ENCODE results near the gene ABL1.
"Not testable (repeated sequence)": the region's sequence is repeated elsewhere in the genome, so short reads cannot be mapped to it uniquely, and the experiment has no call there.

ABL1 gene

GRCh38 chr9:130789747-130790672 is 45.0 kb upstream of the ABL1 start:
- Histone ChIP-seq H3K27me3 (ENCODE audit: insufficient read depth, low read length, poor library complexity, severe bottlenecking) (no peaks in the 10 kb centered on the region), H2AFZ (ENCODE audit: low read length) (no peak overlapping the region), H3K9me2 (replicated peaks; ENCODE audit: low read depth, low read length) (no peaks in the 10 kb centered on the region), H3K36me3 (ENCODE audit: insufficient read depth, low read length) (no peaks in the 10 kb centered on the region), H3K4me3 (ENCODE audit: low read length, poor library complexity, severe bottlenecking) (no peak overlapping the region), H3F3A (ENCODE audit: low read depth) (no peaks in the 10 kb centered on the region), H3K79me2 (ENCODE audit: insufficient read depth, low read length) (no peaks in the 10 kb centered on the region), H3K4me2 (ENCODE audit: low read depth, low read length, poor library complexity, severe bottlenecking) (no peak overlapping the region), H3K4me1 (ENCODE audit: insufficient read depth, low read length, poor library complexity, severe bottlenecking) (no peaks in the 10 kb centered on the region), H3K9ac (ENCODE audit: low read depth, low read length, poor library complexity, severe bottlenecking) (no peak overlapping the region), H3K9me3 (ENCODE audit: insufficient read depth, low read depth, low read length) (no peaks in the 10 kb centered on the region), H4K20me1 (ENCODE audit: insufficient read depth, low read length, poor library complexity, severe bottlenecking) (no peaks in the 10 kb centered on the region)
- TF ChIP-seq EZH2phosphoT487 (IDR thresholded peaks at IDR 0.05; ENCODE audit: borderline replicate concordance): no peak
- TF ChIP-seq CTCF (conservative IDR thresholded peaks at IDR 0.05; ENCODE audit: low read length): no peak

GRCh38 chr9:130791303-130791894 is 43.7 kb upstream of the ABL1 start:
- no peaks in the 10 kb centered on the region for H3K27me3 ChIP-seq (ENCODE audit: insufficient read depth, low read length, poor library complexity, severe bottlenecking)
- no peak overlapping the region for H3K4me2 ChIP-seq (ENCODE audit: low read depth, low read length, poor library complexity, severe bottlenecking)
- H3K9ac ChIP-seq (ENCODE audit: low read depth, low read length, poor library complexity, severe bottlenecking): no peak overlapping the region
- no peak overlapping the region for H2AFZ ChIP-seq (ENCODE audit: low read length)
- no peaks in the 10 kb centered on the region for H3K9me2 ChIP-seq (replicated peaks; ENCODE audit: low read depth, low read length)
- no peaks in the 10 kb centered on the region for H3K36me3 ChIP-seq (ENCODE audit: insufficient read depth, low read length)
- no peaks in the 10 kb centered on the region for H4K20me1 ChIP-seq (ENCODE audit: insufficient read depth, low read length, poor library complexity, severe bottlenecking)
- TF ChIP-seq EZH2phosphoT487 (IDR thresholded peaks at IDR 0.05; ENCODE audit: borderline replicate concordance) (no peak), CTCF (conservative IDR thresholded peaks at IDR 0.05; ENCODE audit: low read length) (no peak)
- H3K4me3 ChIP-seq (ENCODE audit: low read length, poor library complexity, severe bottlenecking): no peak overlapping the region
- no peaks in the 10 kb centered on the region for H3K9me3 ChIP-seq (ENCODE audit: insufficient read depth, low read depth, low read length)
- no peaks in the 10 kb centered on the region for H3K79me2 ChIP-seq (ENCODE audit: insufficient read depth, low read length)
- H3K4me1 ChIP-seq (ENCODE audit: insufficient read depth, low read length, poor library complexity, severe bottlenecking): no peaks in the 10 kb centered on the region
- H3F3A ChIP-seq (ENCODE audit: low read depth): no peaks in the 10 kb centered on the region

GRCh38 chr9:130793589-130793988 is 41.5 kb upstream of the ABL1 start:
- no peak for TF ChIP-seq CTCF (conservative IDR thresholded peaks at IDR 0.05; ENCODE audit: low read length)
- TF ChIP-seq EZH2phosphoT487 (IDR thresholded peaks at IDR 0.05; ENCODE audit: borderline replicate concordance): no peak
- Histone ChIP-seq H3K9me2 (replicated peaks; ENCODE audit: low read depth, low read length) (no peaks in the 10 kb centered on the region), H2AFZ (ENCODE audit: low read length) (no peak overlapping the region), H3K9me3 (ENCODE audit: insufficient read depth, low read depth, low read length) (no peaks in the 10 kb centered on the region), H3K4me2 (ENCODE audit: low read depth, low read length, poor library complexity, severe bottlenecking) (no peak overlapping the region), H3K36me3 (ENCODE audit: insufficient read depth, low read length) (no peaks in the 10 kb centered on the region), H3K4me3 (ENCODE audit: low read length, poor library complexity, severe bottlenecking) (no peak overlapping the region), H3K27me3 (ENCODE audit: insufficient read depth, low read length, poor library complexity, severe bottlenecking) (no peaks in the 10 kb centered on the region), H3K9ac (ENCODE audit: low read depth, low read length, poor library complexity, severe bottlenecking) (no peak overlapping the region), H3K4me1 (ENCODE audit: insufficient read depth, low read length, poor library complexity, severe bottlenecking) (no peaks in the 10 kb centered on the region), H3K79me2 (ENCODE audit: insufficient read depth, low read length) (no peaks in the 10 kb centered on the region), H4K20me1 (ENCODE audit: insufficient read depth, low read length, poor library complexity, severe bottlenecking) (no peaks in the 10 kb centered on the region), H3F3A (ENCODE audit: low read depth) (no peaks in the 10 kb centered on the region)

GRCh38 chr9:130794021-130794420 is 41.0 kb upstream of the ABL1 start:
- H3K4me3 ChIP-seq (ENCODE audit: low read length, poor library complexity, severe bottlenecking); H3K9me3 ChIP-seq (ENCODE audit: insufficient read depth, low read depth, low read length); H2AFZ ChIP-seq (ENCODE audit: low read length); H3K9me2 ChIP-seq (replicated peaks; ENCODE audit: low read depth, low read length); H3K27me3 ChIP-seq (ENCODE audit: insufficient read depth, low read length, poor library complexity, severe bottlenecking); H4K20me1 ChIP-seq (ENCODE audit: insufficient read depth, low read length, poor library complexity, severe bottlenecking); H3K9ac ChIP-seq (ENCODE audit: low read depth, low read length, poor library complexity, severe bottlenecking); H3K4me2 ChIP-seq (ENCODE audit: low read depth, low read length, poor library complexity, severe bottlenecking); H3K36me3 ChIP-seq (ENCODE audit: insufficient read depth, low read length); H3K79me2 ChIP-seq (ENCODE audit: insufficient read depth, low read length); H3K4me1 ChIP-seq (ENCODE audit: insufficient read depth, low read length, poor library complexity, severe bottlenecking); H3F3A ChIP-seq (ENCODE audit: low read depth): not testable (repeated sequence)

- not testable (repeated sequence) for H3K4me2 ChIP-seq (ENCODE audit: low read depth, low read length, poor library complexity, severe bottlenecking); H4K20me1 ChIP-seq (ENCODE audit: insufficient read depth, low read length, poor library complexity, severe bottlenecking); H3K9ac ChIP-seq (ENCODE audit: low read depth, low read length, poor library complexity, severe bottlenecking); H3F3A ChIP-seq (ENCODE audit: low read depth); H3K27me3 ChIP-seq (ENCODE audit: insufficient read depth, low read length, poor library complexity, severe bottlenecking); H3K9me2 ChIP-seq (replicated peaks; ENCODE audit: low read depth, low read length); H3K4me3 ChIP-seq (ENCODE audit: low read length, poor library complexity, severe bottlenecking); H2AFZ ChIP-seq (ENCODE audit: low read length); H3K9me3 ChIP-seq (ENCODE audit: insufficient read depth, low read depth, low read length); H3K36me3 ChIP-seq (ENCODE audit: insufficient read depth, low read length); H3K4me1 ChIP-seq (ENCODE audit: insufficient read depth, low read length, poor library complexity, severe bottlenecking); H3K79me2 ChIP-seq (ENCODE audit: insufficient read depth, low read length)
Measured at GRCh38 chr9:130794423-130794822, 40.6 kb upstream of the ABL1 start.
